GM13977 (cell line): ENCODE data around the gene SFMBT2.

ENCODE experiments used
- DNase-seq: peaks from one replicate; pipeline ENCODE4 v3.0.0; 2012; ENCODE audit warnings: low spot score
- CTCF ChIP-seq: IDR thresholded peaks from 2 replicates; pipeline ENCODE4 v1.5.1; 2012; ENCODE audit warnings: mild to moderate bottlenecking, control low read depth; ENCODE audit not compliant: insufficient read depth; ENCODE audit errors: extremely low read depth, missing control alignments
- in situ Hi-C: fragments of 300-500 bp; cut with MboI; formaldehyde crosslinking; loops from one replicate; pipeline ENCODE4 v1.12.0; 2022; ENCODE audit warnings: low sequenced_read_pairs, low pct_unique_long_range_greater_than_20kb, mixed read lengths, inconsistent platforms; ENCODE audit not compliant: unreplicated experiment

SFMBT2 gene

GRCh38 chr10:7329219-7329618 is 81.6 kb downstream of the SFMBT2 start:
- in situ Hi-C loops, result no loop called here
- no peak for DNase-seq
- no peak for TF ChIP-seq CTCF

DNA sequence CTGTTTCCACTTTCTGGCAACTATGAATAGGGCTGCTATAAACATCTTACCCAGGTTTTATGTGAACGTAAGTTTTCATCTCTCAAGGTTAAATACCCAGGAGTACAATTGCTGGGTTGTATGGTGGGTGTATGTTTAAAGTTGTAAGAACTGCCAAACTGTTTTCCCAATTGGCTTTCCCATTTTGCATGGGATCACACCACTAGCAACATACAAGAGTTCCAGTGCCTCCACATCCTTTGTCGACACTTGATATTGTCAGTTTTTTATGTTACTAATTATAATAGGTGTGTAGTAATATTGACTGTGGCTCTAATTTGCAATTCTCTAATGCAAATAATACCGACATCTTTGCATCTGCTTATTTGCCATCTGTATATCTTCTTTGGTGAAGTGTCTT is 82.9 kb downstream of the SFMBT2 start:
- in situ Hi-C loops, result no loop called here
- TF ChIP-seq CTCF, result no peak
- DNase-seq, result no peak

GRCh38 chr10:7322623-7323022 is 88.2 kb downstream of the SFMBT2 start:
- TF ChIP-seq CTCF, result no peak
- DNase-seq, result no peak
- in situ Hi-C loops, result no loop called here

DNA sequence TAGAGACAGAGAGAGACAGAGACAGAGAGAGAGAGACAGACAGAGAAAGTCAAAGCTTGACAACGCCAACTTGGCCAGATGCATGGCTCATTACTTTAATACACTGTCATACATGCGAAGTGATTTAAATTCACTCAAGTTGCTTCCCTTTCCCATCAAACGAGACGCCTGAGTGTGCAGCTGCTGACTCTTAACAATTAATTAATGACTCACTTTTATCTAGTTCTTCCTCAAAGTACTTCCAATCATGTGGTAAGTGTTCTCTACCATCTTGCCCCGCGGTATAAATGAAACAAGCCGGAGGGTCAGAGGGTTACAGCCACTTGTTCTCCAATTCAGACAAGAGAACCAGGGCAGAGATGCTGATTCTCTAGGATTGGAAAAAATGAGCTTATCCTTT is 90.8 kb downstream of the SFMBT2 start:
- in situ Hi-C loops, result no loop called here
- no peak for TF ChIP-seq CTCF
- DNase-seq, result no peak

GRCh38 chr10:7319632-7320031 is 91.2 kb downstream of the SFMBT2 start:
- in situ Hi-C loops, result no loop called here
- TF ChIP-seq CTCF, result no peak
- no peak for DNase-seq

DNA sequence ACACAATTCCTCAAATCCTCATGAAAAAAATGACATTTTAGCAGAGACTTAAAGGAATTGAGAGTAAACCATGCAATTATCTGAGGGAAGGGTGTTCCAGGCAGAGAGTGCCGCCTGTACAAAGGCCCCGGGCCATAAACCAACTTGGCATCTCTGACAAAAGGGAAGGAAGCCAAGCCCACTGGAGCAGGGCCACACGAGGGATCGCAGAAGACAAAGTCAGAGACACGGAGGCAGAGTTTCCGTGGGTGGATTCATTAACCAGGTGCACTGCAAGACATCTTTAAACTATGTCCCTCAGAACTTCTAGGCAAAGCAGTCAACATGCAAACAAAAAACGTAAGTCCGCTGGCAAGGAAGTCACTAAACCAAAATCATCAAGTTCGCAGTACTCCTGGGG is 92.0 kb downstream of the SFMBT2 start:
- DNase-seq, result peak; percentile 36
- TF ChIP-seq CTCF, result no peak
- in situ Hi-C loops, result no loop called here

GRCh38 chr10:7317786-7318446 is 92.9 kb downstream of the SFMBT2 start:
- TF ChIP-seq CTCF, result no peak
- in situ Hi-C loops, result no loop called here
- DNase-seq, result peak; percentile 25
